AG09319 (cell line): ENCODE results near the gene NEUROD6.

Experiments
- DNase-seq: peaks from one replicate; pipeline ENCODE4 v3.0.0-alpha.2; 2010; ENCODE audit warnings: low read depth; ENCODE audit errors: extremely low read depth
- CTCF ChIP-seq: IDR thresholded peaks from 2 replicates; pipeline ENCODE4 v1.5.1; 2011; ENCODE audit warnings: low read depth, mild to moderate bottlenecking, inconsistent platforms, low read length, moderate library complexity

The NEUROD6 gene

GRCh38 chr7:31340603-31341002, at the start of gene NEUROD6:
NEUROD6 (minus strand) TSS chr7:31340726; CDS start chr7:31339268, 1,458 bp downstream.
- DNase-seq, result no peak
- TF ChIP-seq CTCF, result no peak

GRCh38 chr7:31384466-31384865, 43.9 kb upstream of the NEUROD6 start:
- no peak for TF ChIP-seq CTCF
- no peak for DNase-seq

- DNase-seq, result no peak
Measured at GRCh38 chr7:31382722-31383121, 42.2 kb upstream of the NEUROD6 start.

GRCh38 chr7:31373337-31374289, 33.1 kb upstream of the NEUROD6 start:
- TF ChIP-seq CTCF, result peak; percentile 47
- no peak for DNase-seq

More at GRCh38 chr7:31382722-31383121, 42.2 kb upstream of the NEUROD6 start:
- no peak for TF ChIP-seq CTCF

GRCh38 chr7:31372231-31372959, 31.9 kb upstream of the NEUROD6 start:
- TF ChIP-seq CTCF, result no peak
- DNase-seq, result no peak

- no peak for DNase-seq
Measured at GRCh38 chr7:31371621-31372020, 31.1 kb upstream of the NEUROD6 start.

More at GRCh38 chr7:31371621-31372020, 31.1 kb upstream of the NEUROD6 start:
- no peak for TF ChIP-seq CTCF
